PC-3 (cell line): ENCODE measurements around the gene C18orf32. TPM values are rescaled to one million over a fixed set of nuclear protein-coding genes. Genes with fewer than 3 reads are reported as not detected.

Experiments used
- ATAC-seq: fragments of 200-7000 bp; cut with Tn5 transposase; 2 replicates; pipeline ENCODE4 v1.9.1; 2020; ENCODE audit warnings: mild to moderate bottlenecking, moderate library complexity
- BruUV-seq: library from RNA; stranded (reverse); fragments of 400-500 nt; replicated peaks from 2 replicates; lab custom pipeline; 2021; lab: Mats Ljungman, UMichigan
- CTCF ChIA-PET: fragments of 300-600 bp; sonication (Branson Sonifier 250); formaldehyde crosslinking; loops from one replicate; lab custom pipeline; 2022; ENCODE audit warnings: antibody characterized with exemption; lab: Charles Lee
- POLR2A ChIA-PET: fragments of 300-600 bp; sonication (Branson Sonifier 250); formaldehyde crosslinking; loops from one replicate; lab custom pipeline; 2022; ENCODE audit warnings: antibody characterized with exemption; ENCODE audit not compliant: unreplicated experiment; lab: Charles Lee
- DNase-seq: peaks from one replicate; pipeline ENCODE4 v3.0.0-alpha.2; 2015
- H2AFZ ChIP-seq: fragments of 300-600 bp; sonication (generic); 2 replicates; pipeline ENCODE4 v1.6.0; 2016; ENCODE audit warnings: antibody characterized with exemption, low read length
- H3F3A ChIP-seq: fragments of 300-600 bp; sonication (generic); one replicate; pipeline ENCODE4 v1.6.0; 2017; ENCODE audit warnings: antibody characterized with exemption, low read length, control low read depth, mild to moderate bottlenecking; ENCODE audit not compliant: unreplicated experiment
- H3K27ac ChIP-seq: fragments of 300-600 bp; sonication (generic); 2 replicates; pipeline ENCODE4 v1.5.1; 2016; ENCODE audit warnings: mild to moderate bottlenecking, low read length
- H3K27me3 ChIP-seq: fragments of 300-600 bp; sonication (generic); 2 replicates; pipeline ENCODE4 v1.6.1; 2016; ENCODE audit warnings: low read length, mixed read lengths
- H3K36me3 ChIP-seq: fragments of 300-600 bp; sonication (generic); 2 replicates; pipeline ENCODE4 v1.6.1; 2016; ENCODE audit warnings: low read depth, mixed run types, low read length, mixed read lengths
- H3K4me1 ChIP-seq: fragments of 300-600 bp; sonication (generic); 2 replicates; pipeline ENCODE4 v1.5.1; 2016; ENCODE audit warnings: low read length; ENCODE audit not compliant: insufficient read depth
- H3K4me2 ChIP-seq: fragments of 300-600 bp; sonication (generic); 2 replicates; pipeline ENCODE4 v1.6.0; 2016; ENCODE audit warnings: low read length
- H3K4me3 ChIP-seq: fragments of 300-600 bp; sonication (generic); 2 replicates; pipeline ENCODE4 v1.5.1; 2016; ENCODE audit warnings: mild to moderate bottlenecking, low read length, mixed read lengths
- H3K79me2 ChIP-seq: fragments of 300-600 bp; sonication (generic); 2 replicates; pipeline ENCODE4 v1.6.1; 2017; ENCODE audit warnings: low read length, mixed read lengths
- H3K9ac ChIP-seq: fragments of 300-600 bp; sonication (generic); 2 replicates; pipeline ENCODE4 v1.6.0; 2016; ENCODE audit warnings: mild to moderate bottlenecking, low read length
- H3K9me2 ChIP-seq: fragments of 300-600 bp; sonication (generic); replicated peaks from 2 replicates; pipeline ENCODE4 v1.6.1; 2016; ENCODE audit warnings: mixed run types, low read length, mixed read lengths
- H3K9me3 ChIP-seq: fragments of 300-600 bp; sonication (generic); 2 replicates; pipeline ENCODE4 v1.6.1; 2016; ENCODE audit warnings: low read length, mixed read lengths
- H4K20me1 ChIP-seq: fragments of 300-600 bp; sonication (generic); 2 replicates; pipeline ENCODE4 v1.6.1; 2016; ENCODE audit warnings: low read length, mixed read lengths
- EZH2 ChIP-seq: fragments of 300-600 bp; sonication (generic); IDR thresholded peaks from one replicate; pipeline ENCODE4 v1.6.1; 2017; ENCODE audit warnings: antibody characterized with exemption, mild to moderate bottlenecking, low read length; ENCODE audit not compliant: unreplicated experiment
- EZH2phosphoT487 ChIP-seq: fragments of 300-600 bp; sonication (generic); IDR thresholded peaks from 2 replicates; pipeline ENCODE4 v1.6.1; 2018; ENCODE audit warnings: mild to moderate bottlenecking, antibody characterized with exemption, low read length, borderline replicate concordance
- intact Hi-C: fragments of 100-400 bp; cut with micrococcal nuclease; formaldehyde crosslinking; loops from 2 replicates; pipeline ENCODE4 v1.9.0; 2023
- total RNA-seq: library from RNA; depleted of rRNA; stranded (reverse); fragments of >200 nt; gene quantifications from 2 replicates; pipeline ENCODE4 v1.2.3, GENCODE V29; 2014
- TF ChIP-seq, protein P1 (sequence below): fragments of 300-600 bp; sonication (generic); conservative IDR thresholded peaks from 2 replicates; pipeline ENCODE4 v1.5.1; 2017; ENCODE audit warnings: antibody characterized with exemption, low read depth, mild to moderate bottlenecking, low read length

The C18orf32 gene
- total RNA-seq, 1 experiment from 2014 or later, result 5.7 TPM

- Histone ChIP-seq H3K4me1 (0 out of 2 replicates have a peak, but pooled peaks cover 6% of the 10 kb centered on the region), H3K9ac (no peak overlapping the region), H2AFZ (no peak overlapping the region), H3K27ac (no peak overlapping the region), H3F3A (peaks cover 5% of the 10 kb centered on the region), H3K4me3 (no peak overlapping the region), H3K36me3 (peaks cover 12% of the 10 kb centered on the region), H4K20me1 (peaks cover 12% of the 10 kb centered on the region; the same call in 1 of the 2 replicates), H3K9me3 (no peaks in the 10 kb centered on the region), H3K9me2 (no peaks in the 10 kb centered on the region), H3K27me3 (no peaks in the 10 kb centered on the region), H3K79me2 (peaks cover 19% of the 10 kb centered on the region), H3K4me2 (no peak overlapping the region)
- BruUV-seq, result no TSS peak
- CTCF ChIA-PET, result no interaction called here
- ATAC-seq (no peak), DNase-seq (no peak)
- intact Hi-C loops, result no loop called here
- POLR2A ChIA-PET, result interaction anchor here (0.7 kb wide), 2 partner anchors 26 to 316 kb away, joined by 3 to 6 read pairs; no protein-coding TSS in a partner anchor
- TF ChIP-seq EZH2 (no peak), EZH2phosphoT487 (no peak)
- TF ChIP-seq, protein P1, sequence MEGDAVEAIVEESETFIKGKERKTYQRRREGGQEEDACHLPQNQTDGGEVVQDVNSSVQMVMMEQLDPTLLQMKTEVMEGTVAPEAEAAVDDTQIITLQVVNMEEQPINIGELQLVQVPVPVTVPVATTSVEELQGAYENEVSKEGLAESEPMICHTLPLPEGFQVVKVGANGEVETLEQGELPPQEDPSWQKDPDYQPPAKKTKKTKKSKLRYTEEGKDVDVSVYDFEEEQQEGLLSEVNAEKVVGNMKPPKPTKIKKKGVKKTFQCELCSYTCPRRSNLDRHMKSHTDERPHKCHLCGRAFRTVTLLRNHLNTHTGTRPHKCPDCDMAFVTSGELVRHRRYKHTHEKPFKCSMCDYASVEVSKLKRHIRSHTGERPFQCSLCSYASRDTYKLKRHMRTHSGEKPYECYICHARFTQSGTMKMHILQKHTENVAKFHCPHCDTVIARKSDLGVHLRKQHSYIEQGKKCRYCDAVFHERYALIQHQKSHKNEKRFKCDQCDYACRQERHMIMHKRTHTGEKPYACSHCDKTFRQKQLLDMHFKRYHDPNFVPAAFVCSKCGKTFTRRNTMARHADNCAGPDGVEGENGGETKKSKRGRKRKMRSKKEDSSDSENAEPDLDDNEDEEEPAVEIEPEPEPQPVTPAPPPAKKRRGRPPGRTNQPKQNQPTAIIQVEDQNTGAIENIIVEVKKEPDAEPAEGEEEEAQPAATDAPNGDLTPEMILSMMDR, result no peak
These were observed 8.4 kb upstream of the C18orf32 start for GRCh38 chr18:49495480-49495879.

DNA sequence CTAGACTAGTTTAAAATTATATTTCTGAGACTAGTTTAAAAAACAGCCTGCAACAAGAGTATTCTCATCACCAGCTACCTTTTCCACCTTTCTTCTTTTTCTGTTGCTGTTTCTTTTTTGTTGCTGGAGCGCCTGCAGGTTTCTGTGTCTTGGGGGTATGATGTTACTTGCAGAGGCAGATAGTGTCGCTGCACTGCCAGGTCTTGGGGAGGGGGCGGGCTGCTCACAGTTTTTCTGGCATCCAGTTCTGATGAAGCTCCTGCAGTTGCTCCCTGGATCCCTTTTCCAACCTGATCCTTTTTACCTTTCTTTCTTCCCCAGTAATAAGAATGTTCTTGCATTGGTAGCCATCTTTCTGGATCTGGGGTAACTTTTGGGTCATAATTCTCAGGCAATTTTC is 8.0 kb upstream of the C18orf32 start:
- POLR2A ChIA-PET, result no interaction called here
- ATAC-seq, result no peak

DNA sequence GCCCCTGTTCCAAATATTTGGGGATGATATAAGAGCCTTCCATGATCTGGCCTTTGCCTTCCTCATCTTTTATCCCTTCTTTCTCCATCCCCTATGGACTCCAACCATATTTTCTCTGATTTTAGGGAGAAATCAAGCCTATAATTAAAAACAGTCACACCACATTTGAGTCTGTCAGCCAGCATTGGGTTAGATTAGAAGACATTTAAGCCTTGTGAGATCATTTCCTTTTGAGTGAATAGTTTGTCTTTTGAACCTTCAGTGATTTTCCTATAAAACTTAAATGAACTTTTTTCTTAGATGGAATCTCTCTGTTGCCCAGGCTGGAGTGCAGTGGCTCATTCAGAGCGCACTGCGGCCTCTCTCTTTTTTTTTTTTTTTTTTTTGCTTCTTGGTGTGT is 7.6 kb upstream of the C18orf32 start:
- intact Hi-C loops, result no loop called here
- DNase-seq (no peak), ATAC-seq (no peak)
- Histone ChIP-seq H3K36me3 (peaks cover 20% of the 10 kb centered on the region), H3K79me2 (peaks cover 27% of the 10 kb centered on the region), H3K9ac (no peak overlapping the region), H3K9me3 (no peaks in the 10 kb centered on the region), H3K27ac (no peak overlapping the region), H3K4me2 (no peak overlapping the region), H3K9me2 (no peaks in the 10 kb centered on the region), H3K4me3 (no peak overlapping the region), H3K27me3 (no peaks in the 10 kb centered on the region), H4K20me1 (peaks cover 20% of the 10 kb centered on the region), H2AFZ (no peak overlapping the region), H3K4me1 (peaks cover 13% of the 10 kb centered on the region; the same call in 1 of the 2 replicates), H3F3A (peaks cover 9% of the 10 kb centered on the region)
- BruUV-seq, result no TSS peak
- CTCF ChIA-PET, result no interaction called here
- POLR2A ChIA-PET, result no interaction called here
- no peak for TF ChIP-seq EZH2
- TF ChIP-seq, protein P1, result no peak
- no peak for TF ChIP-seq EZH2phosphoT487

More for the DNA sequence above, 8.0 kb upstream of the C18orf32 start:
- TF ChIP-seq EZH2 (no peak), EZH2phosphoT487 (no peak)
- TF ChIP-seq, protein P1, result no peak
- CTCF ChIA-PET, result no interaction called here
- H4K20me1 ChIP-seq, result peaks cover 16% of the 10 kb centered on the region
- intact Hi-C loops, result no loop called here
- H3K9me2 ChIP-seq, result no peaks in the 10 kb centered on the region
- peaks cover 5% of the 10 kb centered on the region for H3F3A ChIP-seq
- no peak overlapping the region for H3K4me3 ChIP-seq
- no peak overlapping the region for H3K4me2 ChIP-seq
- H3K9ac ChIP-seq, result no peak overlapping the region
- H2AFZ ChIP-seq, result no peak overlapping the region
- peaks cover 16% of the 10 kb centered on the region for H3K36me3 ChIP-seq
- no peak overlapping the region for H3K27ac ChIP-seq
- H3K4me1 ChIP-seq, result peaks cover 9% of the 10 kb centered on the region; the same call in 1 of the 2 replicates
- DNase-seq, result no peak
- H3K9me3 ChIP-seq, result no peaks in the 10 kb centered on the region
- BruUV-seq, result no TSS peak
- H3K79me2 ChIP-seq, result peaks cover 23% of the 10 kb centered on the region
- H3K27me3 ChIP-seq, result no peaks in the 10 kb centered on the region
